Ramos (cell line): ENCODE data around the gene ODAD3.
"Not testable (repeated sequence)": the region's sequence is repeated elsewhere in the genome, so short reads cannot be mapped to it uniquely, and the experiment has no call there.

Source experiments
- in situ Hi-C: fragments of 300-500 bp; cut with MboI; formaldehyde crosslinking; loops from one replicate; pipeline ENCODE4 v1.14.3; 2022; ENCODE audit warnings: low sequenced_read_pairs; ENCODE audit not compliant: unreplicated experiment

The ODAD3 gene

DNA sequence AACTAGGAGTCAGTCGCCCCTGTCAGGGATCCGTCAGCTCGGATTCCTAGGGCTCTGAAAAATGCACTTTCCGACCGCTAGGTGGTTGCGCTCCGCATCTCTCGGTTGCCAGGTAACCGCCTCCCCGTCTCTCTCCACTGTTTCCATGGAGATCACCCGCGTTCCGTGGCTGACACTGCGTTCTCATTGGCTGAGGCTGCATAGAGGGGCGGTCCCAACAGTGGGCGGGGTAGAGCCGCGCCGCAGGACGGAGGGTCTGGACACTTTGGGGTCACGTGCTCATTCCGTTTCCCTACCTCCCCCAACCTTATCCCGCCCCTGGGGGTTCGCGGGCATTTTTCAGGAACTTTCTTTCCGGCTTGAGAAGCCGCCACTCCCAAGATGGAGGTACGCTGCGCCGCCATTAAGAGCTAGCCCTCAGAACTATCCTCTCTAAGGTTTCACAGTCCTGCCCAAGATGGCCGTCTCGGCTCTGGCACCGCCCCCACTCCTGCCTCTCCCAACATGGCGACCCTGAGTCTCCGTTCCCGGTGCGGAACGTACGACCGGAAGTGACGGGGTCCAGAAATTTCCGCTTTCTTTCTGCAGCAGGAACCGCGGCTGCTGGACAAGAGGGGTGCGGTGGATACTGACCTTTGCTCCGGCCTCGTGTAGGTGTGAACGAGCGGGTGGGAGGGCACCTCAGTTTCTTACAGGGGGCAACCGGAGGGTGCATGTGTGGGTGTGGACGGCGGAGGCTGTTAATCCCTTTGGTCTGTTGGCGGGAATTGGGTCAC lies at the start of gene ODAD3, which contains the start of gene PRKCSH:
TSS of gene ODAD3 (minus strand) at position 65 of the 776 bp plus-strand sequence. CDS start 105 bp downstream, outside the sequence.
TSS of gene PRKCSH (plus strand) at position 579 of the 776 bp plus-strand sequence. CDS start 483 bp downstream, outside the sequence.
- in situ Hi-C loops: no loop called here

DNA sequence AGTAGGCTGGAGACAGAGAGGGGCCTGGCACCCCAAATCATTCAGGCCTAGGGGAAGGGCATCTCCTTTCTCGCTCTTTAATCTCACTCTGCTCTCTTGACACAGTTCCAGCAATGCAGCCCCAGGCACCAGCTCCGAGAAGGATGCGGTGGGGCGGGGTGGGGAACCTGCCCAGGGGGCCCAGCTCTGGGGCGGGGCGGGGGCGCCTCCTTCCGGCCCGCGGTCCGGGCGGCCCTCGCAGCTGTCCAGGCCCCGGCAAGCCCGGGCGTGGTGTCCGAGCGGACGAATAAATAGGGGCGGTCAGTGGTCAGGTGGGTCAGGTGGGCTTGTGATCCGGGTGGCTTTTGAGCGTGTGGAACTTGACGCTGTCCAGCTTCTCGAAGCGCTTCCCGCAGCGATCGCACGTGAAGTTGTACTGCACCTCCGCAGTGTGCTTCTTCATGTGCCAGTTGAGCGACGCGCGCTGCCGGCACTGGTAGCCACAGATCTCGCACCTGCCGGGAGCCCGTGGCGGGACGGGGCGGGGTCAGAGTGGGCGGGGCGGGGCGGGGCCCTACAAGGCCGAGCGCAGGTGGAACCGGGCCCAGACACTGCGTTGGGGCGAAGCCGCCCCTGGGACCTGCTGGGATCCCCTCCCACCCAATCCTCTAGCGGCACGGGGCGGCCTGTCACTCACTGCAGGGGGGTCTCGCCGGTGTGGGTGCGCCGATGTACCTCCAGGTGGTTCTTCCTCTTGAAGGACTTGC lies 48.6 kb upstream of the ODAD3 start:
- in situ Hi-C loops: no loop called here

GRCh38 chr19:11482384-11483050 lies 47.6 kb upstream of the ODAD3 start:
- in situ Hi-C loops: no loop called here

DNA sequence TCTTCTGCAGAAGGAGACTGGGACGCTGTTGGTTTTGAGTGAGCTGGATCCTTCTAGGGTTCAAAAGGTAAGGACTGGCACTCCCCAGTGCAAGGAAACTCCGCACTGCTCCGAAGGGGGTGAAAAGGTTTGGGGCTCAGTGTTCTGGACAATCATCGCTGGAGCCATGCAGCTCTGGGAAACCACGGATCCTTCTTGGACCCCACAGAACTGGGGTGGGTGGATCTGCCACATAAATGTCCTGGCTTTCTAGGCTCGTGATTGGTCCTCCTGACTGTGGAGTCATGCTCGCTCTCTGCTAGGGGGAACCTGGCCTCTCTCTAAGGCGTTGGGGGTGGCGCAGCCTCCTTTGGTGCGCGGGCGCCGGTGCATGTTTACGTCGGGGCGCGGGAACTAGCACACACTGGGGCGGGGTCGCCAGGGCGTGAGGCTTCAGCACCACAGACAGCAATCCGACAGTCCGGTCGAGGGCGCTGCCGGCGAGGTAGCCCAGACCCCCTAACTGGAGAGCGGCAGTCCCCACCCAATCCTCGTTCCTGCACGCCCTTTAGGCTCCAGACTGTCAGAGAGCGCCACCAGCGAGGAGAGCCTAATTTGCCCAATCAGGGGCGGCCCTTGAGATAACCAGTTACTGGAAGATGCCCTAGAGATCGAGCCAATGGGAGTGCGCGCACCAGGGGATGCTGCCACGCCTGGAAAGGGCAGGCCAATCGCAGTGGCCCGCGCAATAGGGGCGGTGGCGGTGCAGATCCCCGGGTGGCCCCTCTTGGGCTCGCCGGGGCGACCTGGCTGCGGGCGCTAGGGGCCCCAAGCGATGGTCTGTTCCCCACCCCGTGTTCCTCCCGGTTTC lies 46.8 kb upstream of the ODAD3 start:
- in situ Hi-C loops: no loop called here

- in situ Hi-C loops: no loop called here
These were observed 46.0 kb upstream of the ODAD3 start, which contains the start of gene ELAVL3 for GRCh38 chr19:11480715-11481533. Gene ELAVL3 (minus strand): TSS chr19:11481046. CDS start chr19:11480608, 438 bp downstream.

DNA sequence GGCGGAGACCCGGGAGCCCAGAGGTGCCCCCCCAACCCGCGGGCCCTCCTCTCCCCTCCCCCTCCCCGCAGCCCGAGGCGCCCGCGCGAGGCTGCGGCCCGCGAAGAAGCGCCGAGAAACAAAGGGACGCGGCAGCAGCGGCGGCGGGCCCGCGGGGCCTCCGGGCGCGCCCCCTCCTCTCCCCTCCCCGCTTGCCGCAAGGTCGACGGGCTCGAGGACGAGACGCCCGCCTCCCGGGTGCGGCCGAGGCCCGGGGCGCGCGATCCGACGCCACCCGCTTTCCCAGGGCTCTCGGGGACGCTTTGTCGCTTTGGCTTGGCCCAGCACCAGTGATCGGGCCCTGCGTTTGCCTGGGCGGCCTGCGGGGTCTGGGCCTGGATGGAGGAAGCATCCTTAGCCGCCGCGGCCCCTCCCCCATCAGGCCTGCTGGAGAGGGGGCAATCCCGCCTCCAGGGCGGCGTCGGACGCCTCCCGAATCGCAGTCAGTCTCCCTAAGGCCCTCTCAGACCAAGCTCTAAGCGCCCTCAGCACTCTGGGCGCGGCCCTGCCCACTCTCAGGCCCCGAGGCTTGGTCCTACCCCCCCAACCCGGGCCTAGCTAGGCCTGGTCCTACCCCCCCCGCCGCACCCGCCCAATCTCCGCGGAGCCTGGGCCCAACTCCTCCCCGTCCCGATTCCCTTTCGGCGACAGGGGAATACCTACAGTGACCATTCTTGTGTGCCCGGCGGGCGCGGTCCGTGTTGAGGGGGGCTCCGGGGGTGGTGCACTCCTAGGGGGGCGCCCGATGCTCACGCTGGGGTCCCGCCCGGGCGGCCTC lies 45.2 kb upstream of the ODAD3 start:
- in situ Hi-C loops: no loop called here

- in situ Hi-C loops: no loop called here
These were observed 44.4 kb upstream of the ODAD3 start for GRCh38 chr19:11479090-11479897.

DNA sequence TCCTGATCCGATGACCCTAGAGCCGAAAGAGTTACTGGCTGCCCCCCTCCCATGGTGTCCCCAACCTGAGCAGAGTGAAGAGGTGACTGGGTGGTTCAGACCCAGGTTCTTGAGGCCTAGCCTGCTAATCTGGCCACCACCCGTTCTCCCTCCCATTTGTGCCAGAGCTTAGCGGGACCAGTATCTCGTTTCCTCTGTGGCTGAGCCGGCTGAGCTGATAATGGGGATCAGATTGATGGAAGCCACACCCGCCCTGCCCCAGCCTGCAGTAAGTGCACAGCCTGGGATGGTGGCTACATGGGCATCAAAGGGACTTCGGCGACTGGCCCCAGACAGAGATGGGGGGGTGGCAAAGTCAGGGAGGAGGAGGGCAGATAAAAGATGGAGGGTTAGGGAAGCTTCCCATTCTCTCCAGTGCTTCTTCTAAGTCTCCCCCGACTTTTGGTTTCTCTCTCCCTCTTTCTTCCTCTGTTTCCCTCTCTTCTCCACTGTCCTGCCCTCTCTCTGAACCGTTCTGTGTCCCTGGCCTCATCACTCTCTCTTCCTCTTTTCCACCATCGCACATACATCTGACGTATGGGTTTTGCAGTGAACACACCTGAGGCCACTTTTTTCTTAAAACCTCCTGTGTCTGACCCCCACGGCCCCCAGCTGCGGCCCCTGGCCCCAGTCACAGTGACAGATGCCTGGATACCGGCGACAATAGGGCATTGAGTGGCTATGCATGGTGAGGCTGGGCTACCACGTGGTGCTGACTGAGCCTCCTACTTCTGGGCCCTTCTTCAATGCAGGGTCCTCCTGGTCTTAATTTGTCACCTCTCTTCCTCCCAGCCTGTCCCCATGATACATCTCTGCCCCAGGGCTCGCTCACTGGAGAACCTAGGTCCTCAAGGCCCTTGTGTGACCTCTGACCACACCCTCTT lies 43.5 kb upstream of the ODAD3 start:
- in situ Hi-C loops: no loop called here

DNA sequence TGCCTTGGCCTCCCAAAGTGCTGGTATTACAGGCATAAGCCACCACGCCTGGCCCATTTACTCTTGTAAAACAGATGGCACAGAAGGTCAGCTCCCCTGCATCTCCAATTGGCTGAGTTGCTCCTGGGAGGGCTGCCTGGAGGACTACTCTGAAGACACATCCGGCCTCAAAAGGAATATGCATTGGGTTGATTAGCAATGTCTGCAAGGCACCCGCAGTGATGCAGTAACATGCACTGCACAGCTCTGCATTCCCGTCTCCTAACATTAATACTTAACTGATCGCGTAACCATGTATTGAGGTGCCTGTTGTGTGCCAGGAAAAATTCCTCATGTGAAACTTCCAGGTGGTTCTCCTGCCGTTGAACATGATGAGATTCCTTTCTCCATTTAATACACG lies 40.9 kb upstream of the ODAD3 start:
- in situ Hi-C loops: no loop called here

GRCh38 chr19:11475343-11475742 lies 40.4 kb upstream of the ODAD3 start:
- in situ Hi-C loops: not testable (repeated sequence)

GRCh38 chr19:11473725-11474124 lies 38.8 kb upstream of the ODAD3 start:
- in situ Hi-C loops: no loop called here

- in situ Hi-C loops: not testable (repeated sequence)
These were observed 33.4 kb upstream of the ODAD3 start for GRCh38 chr19:11468266-11468845.

DNA sequence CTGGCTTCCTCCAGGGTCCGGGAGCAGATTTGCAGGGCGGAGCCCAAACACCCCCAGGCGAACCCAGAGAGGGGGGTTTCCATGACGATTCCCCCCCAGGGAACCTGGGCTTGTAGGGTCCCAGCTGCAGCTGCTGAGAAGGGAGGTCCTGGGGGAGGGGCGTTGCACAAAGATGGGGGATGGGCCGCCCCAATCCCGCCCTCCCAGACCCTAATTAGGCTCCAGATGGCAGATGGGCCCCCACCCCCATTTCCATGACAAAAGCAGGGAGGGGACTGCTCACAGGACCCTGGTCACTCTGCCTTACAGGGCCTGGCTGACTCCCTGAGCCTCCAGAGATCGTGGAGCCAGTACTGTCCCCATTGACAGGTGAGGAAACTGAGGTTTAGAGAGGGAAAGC lies 30.7 kb upstream of the ODAD3 start:
- in situ Hi-C loops: no loop called here

GRCh38 chr19:11464333-11465265 lies 29.7 kb upstream of the ODAD3 start:
- in situ Hi-C loops: no loop called here

- in situ Hi-C loops: no loop called here
These were observed 28.5 kb upstream of the ODAD3 start for GRCh38 chr19:11463391-11463790.
